ENCODE data around the gene SCAPER. TPM values are rescaled to one million over a fixed set of nuclear protein-coding genes. Genes with fewer than 3 reads are reported as not detected.

SCAPER gene
- total RNA-seq, 1 donor from 2014 or later = 56.9 TPM

DNA sequence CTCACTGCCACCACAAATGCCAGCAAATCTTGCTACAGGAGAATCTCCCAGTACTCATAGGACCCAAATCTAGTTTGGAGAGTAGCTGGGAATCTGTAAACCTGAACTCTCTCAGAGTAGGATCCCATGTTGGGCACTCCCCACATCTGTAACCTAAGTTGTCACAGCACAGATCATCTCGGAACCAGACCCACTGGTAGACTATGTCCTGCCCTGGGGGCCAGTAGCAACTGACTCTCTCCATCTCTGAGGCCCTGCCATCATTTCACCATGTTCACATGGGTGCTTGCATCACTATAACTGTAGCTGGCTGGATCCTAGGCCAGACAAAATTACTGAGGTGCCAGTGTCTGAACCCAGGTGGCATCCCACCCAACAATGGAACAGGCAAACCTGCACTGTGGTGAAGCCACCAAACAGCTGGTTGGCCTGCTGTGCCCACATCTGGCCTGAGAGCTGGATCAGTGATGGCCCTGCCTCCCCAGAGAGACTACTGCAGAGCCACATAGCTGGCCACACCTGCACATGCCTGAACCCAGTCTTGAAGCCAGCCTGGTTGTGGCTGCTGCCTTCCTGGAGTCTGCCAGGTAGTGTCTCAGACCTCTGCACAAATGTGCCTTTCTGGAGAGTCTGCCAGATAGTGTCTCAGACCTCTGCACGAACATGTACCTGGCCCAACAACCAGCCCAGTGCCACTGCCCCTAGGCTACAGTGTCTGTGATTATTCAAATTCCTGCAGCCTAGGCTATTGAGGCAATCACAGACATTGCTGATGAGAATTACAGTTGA, 486.6 kb downstream of the SCAPER start:
- Histone ChIP-seq H3K4me3 (ENCODE audit: low read length in 3 of 3) (no peak overlapping the region), H3K4me1 (ENCODE audit: control insufficient read depth in 3 of 3, insufficient read depth in 3 of 3, low read length in 3 of 3) (no peaks in the 10 kb centered on the region), H3K36me3 (ENCODE audit: control insufficient read depth in 3 of 3, insufficient read depth in 3 of 3, low read length in 3 of 3) (no peaks in the 10 kb centered on the region), H3K27ac (ENCODE audit: low read depth, low read length) (no peak overlapping the region), H3K9ac (ENCODE audit: low read depth in 1 of 3, low read length in 3 of 3) (no peak overlapping the region), H3K9me3 (ENCODE audit: control insufficient read depth in 3 of 3, low read length in 3 of 3) (no peaks in the 10 kb centered on the region), H3K27me3 (ENCODE audit: control insufficient read depth in 3 of 3, insufficient read depth in 3 of 3, low read length in 3 of 3) (no peaks in the 10 kb centered on the region)

DNA sequence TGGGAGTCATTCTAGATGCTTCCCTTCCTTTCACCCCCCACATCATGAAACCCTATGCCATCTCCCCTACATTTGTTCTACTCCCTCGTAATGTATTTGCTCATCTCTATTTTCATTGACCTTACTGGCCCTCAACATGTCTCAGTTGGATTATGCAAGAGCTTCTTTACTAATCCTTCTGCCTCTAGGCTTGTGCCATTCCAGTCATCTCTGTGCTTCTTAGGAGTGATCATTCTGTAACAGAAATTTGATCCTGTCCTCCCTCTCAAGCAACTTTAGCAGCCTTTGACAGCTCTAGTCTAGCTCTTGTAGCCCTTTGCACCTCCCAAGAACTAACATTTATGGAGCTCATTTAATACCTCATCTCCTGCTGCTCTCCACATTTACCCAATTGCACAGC, 503.9 kb downstream of the SCAPER start:
- no peak overlapping the region for H3K9ac ChIP-seq (ENCODE audit: low read depth in 1 of 3, low read length in 3 of 3)
- no peaks in the 10 kb centered on the region for H3K9me3 ChIP-seq (ENCODE audit: control insufficient read depth in 3 of 3, low read length in 3 of 3)
- peaks cover 7 to 8% (median 7%) of the 10 kb centered on the region in 3 donors for H3K36me3 ChIP-seq (ENCODE audit: control insufficient read depth in 3 of 3, insufficient read depth in 3 of 3, low read length in 3 of 3)
- no peaks in the 10 kb centered on the region for H3K27me3 ChIP-seq (ENCODE audit: control insufficient read depth in 3 of 3, insufficient read depth in 3 of 3, low read length in 3 of 3)
- no peaks in the 10 kb centered on the region for H3K4me1 ChIP-seq (ENCODE audit: control insufficient read depth in 3 of 3, insufficient read depth in 3 of 3, low read length in 3 of 3)
- no peak overlapping the region for H3K27ac ChIP-seq (ENCODE audit: low read depth, low read length)
- H3K4me3 ChIP-seq (ENCODE audit: low read length in 3 of 3) = no peak overlapping the region

DNA sequence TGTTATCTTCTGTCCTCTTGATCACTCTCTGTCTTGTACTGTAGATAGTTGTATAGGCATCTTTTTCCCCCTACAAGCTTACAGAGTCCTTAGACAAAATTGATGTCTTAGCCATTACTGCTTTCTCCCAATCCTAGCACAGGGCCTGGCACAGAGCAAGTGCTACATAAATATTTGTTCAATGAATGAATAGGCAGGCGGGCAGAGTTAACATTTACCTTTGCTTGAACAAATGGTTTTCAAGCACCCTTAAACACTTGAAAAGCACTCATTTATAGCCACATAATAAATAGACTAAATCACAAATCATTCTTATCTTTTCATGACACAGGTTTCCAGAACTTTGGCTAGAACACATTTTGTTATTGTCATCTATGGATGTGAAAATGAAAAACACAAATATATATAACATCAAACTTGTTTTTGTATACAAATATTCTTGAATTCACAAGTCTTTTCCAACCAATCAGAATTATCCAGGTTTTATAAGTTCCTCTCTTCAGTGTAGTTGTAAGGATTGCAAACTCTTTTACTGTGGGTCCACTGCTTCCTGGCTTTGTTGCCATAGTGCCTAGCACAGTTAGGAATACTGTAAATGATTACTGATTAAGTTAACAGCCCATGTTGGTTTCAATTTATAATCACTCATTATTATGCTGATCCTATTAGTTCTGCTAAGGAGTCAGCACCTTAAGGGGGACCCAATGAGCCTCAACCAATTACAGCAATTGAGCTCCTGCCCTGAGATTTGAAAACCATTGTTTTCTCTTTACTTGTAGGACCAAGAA, 506.6 kb downstream of the SCAPER start:
- Histone ChIP-seq H3K27me3 (ENCODE audit: control insufficient read depth in 3 of 3, insufficient read depth in 3 of 3, low read length in 3 of 3) (no peaks in the 10 kb centered on the region), H3K9me3 (ENCODE audit: control insufficient read depth in 3 of 3, low read length in 3 of 3) (no peaks in the 10 kb centered on the region), H3K9ac (ENCODE audit: low read depth in 1 of 3, low read length in 3 of 3) (no peak overlapping the region), H3K27ac (ENCODE audit: low read depth, low read length) (no peak overlapping the region), H3K36me3 (ENCODE audit: control insufficient read depth in 3 of 3, insufficient read depth in 3 of 3, low read length in 3 of 3) (peaks cover 4 to 5% (median 4%) of the 10 kb centered on the region in 3 donors), H3K4me1 (ENCODE audit: control insufficient read depth in 3 of 3, insufficient read depth in 3 of 3, low read length in 3 of 3) (no peaks in the 10 kb centered on the region), H3K4me3 (ENCODE audit: low read length in 3 of 3) (no peak overlapping the region)

DNA sequence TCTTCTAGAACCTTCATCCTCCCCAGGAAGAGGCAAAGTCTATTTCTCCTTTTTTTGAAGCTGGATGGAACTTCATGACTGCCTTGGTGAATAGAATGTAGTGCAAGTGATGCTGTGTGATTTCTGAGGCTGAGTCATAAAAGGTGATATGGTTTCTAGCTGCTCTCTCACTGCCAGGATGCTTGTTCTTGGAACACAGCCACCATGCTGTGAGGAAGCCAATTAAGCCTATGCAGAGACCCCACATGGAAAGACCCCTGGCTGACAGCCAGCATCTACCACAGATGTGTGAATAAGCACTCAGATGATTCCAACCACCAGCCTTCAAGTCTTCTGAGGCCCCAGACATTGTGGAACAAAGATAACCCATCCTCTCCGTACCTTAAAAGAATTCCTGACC, 511.5 kb downstream of the SCAPER start:
- H3K9ac ChIP-seq (ENCODE audit: low read depth in 1 of 3, low read length in 3 of 3) = no peak overlapping the region
- H3K4me3 ChIP-seq (ENCODE audit: low read length in 3 of 3) = no peak overlapping the region
- no peak overlapping the region for H3K27ac ChIP-seq (ENCODE audit: low read depth, low read length)
- H3K36me3 ChIP-seq (ENCODE audit: control insufficient read depth in 3 of 3, insufficient read depth in 3 of 3, low read length in 3 of 3) = no peaks in the 10 kb centered on the region
- no peaks in the 10 kb centered on the region for H3K4me1 ChIP-seq (ENCODE audit: control insufficient read depth in 3 of 3, insufficient read depth in 3 of 3, low read length in 3 of 3)
- no peaks in the 10 kb centered on the region for H3K9me3 ChIP-seq (ENCODE audit: control insufficient read depth in 3 of 3, low read length in 3 of 3)
- no peaks in the 10 kb centered on the region for H3K27me3 ChIP-seq (ENCODE audit: control insufficient read depth in 3 of 3, insufficient read depth in 3 of 3, low read length in 3 of 3)

DNA sequence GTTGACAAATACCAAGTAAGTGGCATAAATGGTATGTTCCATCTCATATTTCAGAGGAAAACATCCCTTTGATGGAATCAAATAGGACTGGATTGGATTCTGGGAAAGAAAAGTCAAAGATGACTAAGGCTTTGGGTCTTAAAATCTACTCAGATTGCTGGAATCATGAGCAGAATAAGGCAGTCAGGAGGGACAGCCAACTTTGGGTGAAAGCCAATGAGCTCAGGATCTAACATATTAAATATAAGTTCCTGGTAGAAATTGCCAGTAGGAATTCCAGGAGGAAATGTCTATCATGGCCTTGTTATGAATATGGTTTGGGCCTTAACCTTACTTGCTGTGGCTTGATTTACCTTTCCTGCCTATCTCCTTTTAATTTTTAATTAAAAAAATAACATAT, 513.3 kb downstream of the SCAPER start:
- Histone ChIP-seq H3K27ac (ENCODE audit: low read depth, low read length) (no peak overlapping the region), H3K9ac (ENCODE audit: low read depth in 1 of 3, low read length in 3 of 3) (no peak overlapping the region), H3K4me1 (ENCODE audit: control insufficient read depth in 3 of 3, insufficient read depth in 3 of 3, low read length in 3 of 3) (no peaks in the 10 kb centered on the region), H3K4me3 (ENCODE audit: low read length in 3 of 3) (no peak overlapping the region), H3K36me3 (ENCODE audit: control insufficient read depth in 3 of 3, insufficient read depth in 3 of 3, low read length in 3 of 3) (no peaks in the 10 kb centered on the region), H3K27me3 (ENCODE audit: control insufficient read depth in 3 of 3, insufficient read depth in 3 of 3, low read length in 3 of 3) (no peaks in the 10 kb centered on the region), H3K9me3 (ENCODE audit: control insufficient read depth in 3 of 3, low read length in 3 of 3) (no peaks in the 10 kb centered on the region)

DNA sequence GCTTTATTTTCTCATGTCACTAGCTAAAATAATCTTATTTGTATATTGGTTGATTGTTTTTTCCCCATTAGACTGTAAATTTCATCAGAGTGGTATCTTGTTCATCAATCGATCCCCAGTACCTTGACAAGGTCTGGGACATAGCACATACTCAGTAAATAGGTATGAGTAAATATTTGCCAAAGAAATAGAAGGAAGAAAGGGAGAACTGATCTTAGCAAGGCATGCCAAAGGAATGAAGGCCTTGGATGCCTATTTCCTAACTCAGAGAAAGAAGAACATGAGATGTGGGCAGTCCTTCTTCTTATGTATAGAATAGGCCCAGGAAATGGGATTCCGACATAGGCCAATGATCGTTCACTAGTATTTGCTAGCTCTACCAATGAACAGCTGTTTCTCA, 513.8 kb downstream of the SCAPER start:
- Histone ChIP-seq H3K4me1 (ENCODE audit: control insufficient read depth in 3 of 3, insufficient read depth in 3 of 3, low read length in 3 of 3) (no peaks in the 10 kb centered on the region), H3K9ac (ENCODE audit: low read depth in 1 of 3, low read length in 3 of 3) (no peak overlapping the region), H3K4me3 (ENCODE audit: low read length in 3 of 3) (no peak overlapping the region), H3K27me3 (ENCODE audit: control insufficient read depth in 3 of 3, insufficient read depth in 3 of 3, low read length in 3 of 3) (no peaks in the 10 kb centered on the region), H3K9me3 (ENCODE audit: control insufficient read depth in 3 of 3, low read length in 3 of 3) (no peaks in the 10 kb centered on the region), H3K27ac (ENCODE audit: low read depth, low read length) (no peak overlapping the region), H3K36me3 (ENCODE audit: control insufficient read depth in 3 of 3, insufficient read depth in 3 of 3, low read length in 3 of 3) (no peaks in the 10 kb centered on the region)

DNA sequence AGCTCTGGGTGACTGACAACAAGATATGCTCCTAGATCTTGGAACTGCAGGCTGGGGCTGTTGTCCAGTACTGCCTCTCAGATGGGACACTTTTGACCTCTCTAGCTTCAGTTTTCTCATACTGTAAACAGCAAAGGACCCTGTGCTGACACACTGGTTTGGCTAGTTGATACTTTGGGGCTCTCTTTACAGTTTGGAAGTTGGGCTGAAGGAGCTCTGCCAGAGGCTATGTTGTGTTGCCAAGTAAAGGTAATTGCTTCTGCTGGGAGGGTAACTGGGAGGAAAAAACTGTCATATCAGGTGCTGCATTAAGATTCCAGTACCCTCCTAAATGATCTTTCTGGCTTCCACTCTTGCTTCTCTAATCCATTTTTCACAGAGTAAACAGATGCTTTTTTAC, 514.6 kb downstream of the SCAPER start:
- H3K4me3 ChIP-seq (ENCODE audit: low read length in 3 of 3) = no peak overlapping the region
- no peaks in the 10 kb centered on the region for H3K27me3 ChIP-seq (ENCODE audit: control insufficient read depth in 3 of 3, insufficient read depth in 3 of 3, low read length in 3 of 3)
- H3K9ac ChIP-seq (ENCODE audit: low read depth in 1 of 3, low read length in 3 of 3) = no peak overlapping the region
- no peak overlapping the region for H3K27ac ChIP-seq (ENCODE audit: low read depth, low read length)
- H3K4me1 ChIP-seq (ENCODE audit: control insufficient read depth in 3 of 3, insufficient read depth in 3 of 3, low read length in 3 of 3) = no peaks in the 10 kb centered on the region
- H3K9me3 ChIP-seq (ENCODE audit: control insufficient read depth in 3 of 3, low read length in 3 of 3) = no peaks in the 10 kb centered on the region
- no peaks in the 10 kb centered on the region for H3K36me3 ChIP-seq (ENCODE audit: control insufficient read depth in 3 of 3, insufficient read depth in 3 of 3, low read length in 3 of 3)

DNA sequence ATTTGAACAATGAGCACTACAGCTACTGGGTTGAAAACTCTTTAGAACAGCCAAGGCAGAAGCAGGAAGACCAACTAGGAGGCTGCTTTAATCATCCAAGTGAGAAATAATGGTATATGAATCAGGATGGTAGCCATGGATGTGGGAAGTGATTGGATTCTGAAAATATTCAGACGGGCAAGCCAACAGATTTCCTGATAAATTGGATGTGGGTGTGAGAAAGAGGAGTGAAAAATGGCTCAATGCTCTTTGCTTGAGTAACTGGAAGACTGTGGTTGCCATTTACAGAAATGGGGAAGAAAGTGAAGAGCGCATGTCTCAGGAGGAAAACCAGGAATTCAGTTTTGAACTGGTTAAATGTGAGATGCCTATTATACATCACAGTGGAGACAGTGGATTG, 518.2 kb downstream of the SCAPER start:
- H3K36me3 ChIP-seq (ENCODE audit: control insufficient read depth in 3 of 3, insufficient read depth in 3 of 3, low read length in 3 of 3) = no peaks in the 10 kb centered on the region
- H3K27me3 ChIP-seq (ENCODE audit: control insufficient read depth in 3 of 3, insufficient read depth in 3 of 3, low read length in 3 of 3) = no peaks in the 10 kb centered on the region
- no peak overlapping the region for H3K4me3 ChIP-seq (ENCODE audit: low read length in 3 of 3)
- H3K27ac ChIP-seq (ENCODE audit: low read depth, low read length) = no peak overlapping the region
- H3K9ac ChIP-seq (ENCODE audit: low read depth in 1 of 3, low read length in 3 of 3) = no peak overlapping the region
- H3K9me3 ChIP-seq (ENCODE audit: control insufficient read depth in 3 of 3, low read length in 3 of 3) = no peaks in the 10 kb centered on the region
- no peaks in the 10 kb centered on the region for H3K4me1 ChIP-seq (ENCODE audit: control insufficient read depth in 3 of 3, insufficient read depth in 3 of 3, low read length in 3 of 3)

DNA sequence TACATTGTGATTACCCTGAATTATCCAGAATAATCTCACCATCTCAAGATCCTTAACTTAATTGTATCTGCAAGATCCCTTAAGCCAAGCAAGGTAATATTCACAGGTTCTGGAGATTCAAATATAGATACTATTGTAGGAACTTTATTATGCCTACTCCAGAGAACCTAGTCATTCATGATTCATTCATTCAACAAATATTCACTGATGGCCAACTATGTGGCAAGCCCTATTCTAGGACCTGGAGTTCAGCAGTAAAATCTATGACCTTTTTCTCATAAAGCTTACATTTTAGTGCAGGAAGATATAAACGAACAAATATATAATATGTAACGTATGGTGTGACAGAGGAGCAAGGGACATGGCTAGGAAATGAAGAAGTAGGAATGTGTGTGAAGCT, 519.0 kb downstream of the SCAPER start:
- Histone ChIP-seq H3K4me3 (ENCODE audit: low read length in 3 of 3) (no peak overlapping the region), H3K27ac (ENCODE audit: low read depth, low read length) (no peak overlapping the region), H3K9ac (ENCODE audit: low read depth in 1 of 3, low read length in 3 of 3) (no peak overlapping the region), H3K9me3 (ENCODE audit: control insufficient read depth in 3 of 3, low read length in 3 of 3) (no peaks in the 10 kb centered on the region), H3K27me3 (ENCODE audit: control insufficient read depth in 3 of 3, insufficient read depth in 3 of 3, low read length in 3 of 3) (no peaks in the 10 kb centered on the region), H3K36me3 (ENCODE audit: control insufficient read depth in 3 of 3, insufficient read depth in 3 of 3, low read length in 3 of 3) (no peaks in the 10 kb centered on the region), H3K4me1 (ENCODE audit: control insufficient read depth in 3 of 3, insufficient read depth in 3 of 3, low read length in 3 of 3) (no peaks in the 10 kb centered on the region)

DNA sequence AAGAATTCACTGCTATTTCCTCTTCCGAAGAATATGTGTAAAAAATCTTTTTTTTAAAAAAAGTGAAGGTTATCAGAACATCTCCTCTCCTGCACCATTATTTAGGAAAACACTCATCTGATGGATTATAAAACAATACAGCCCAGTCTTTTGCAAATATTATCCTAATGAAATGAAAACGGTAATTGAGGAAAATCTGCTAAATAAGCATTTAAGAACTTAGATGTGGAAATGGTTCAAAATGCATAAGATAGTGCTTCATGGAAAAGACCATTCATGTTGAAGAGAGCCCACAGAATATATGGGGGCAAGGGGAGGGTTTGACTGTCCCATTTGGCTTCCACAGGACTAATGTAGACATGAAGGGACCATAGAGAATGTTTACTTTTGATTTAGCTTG, 520.7 kb downstream of the SCAPER start:
- H3K27me3 ChIP-seq (ENCODE audit: control insufficient read depth in 3 of 3, insufficient read depth in 3 of 3, low read length in 3 of 3) = no peaks in the 10 kb centered on the region
- no peaks in the 10 kb centered on the region for H3K9me3 ChIP-seq (ENCODE audit: control insufficient read depth in 3 of 3, low read length in 3 of 3)
- no peaks in the 10 kb centered on the region for H3K4me1 ChIP-seq (ENCODE audit: control insufficient read depth in 3 of 3, insufficient read depth in 3 of 3, low read length in 3 of 3)
- H3K36me3 ChIP-seq (ENCODE audit: control insufficient read depth in 3 of 3, insufficient read depth in 3 of 3, low read length in 3 of 3) = peaks cover 0 to 4% (median 0%) of the 10 kb centered on the region in 3 donors
- H3K27ac ChIP-seq (ENCODE audit: low read depth, low read length) = no peak overlapping the region
- no peak overlapping the region for H3K9ac ChIP-seq (ENCODE audit: low read depth in 1 of 3, low read length in 3 of 3)
- H3K4me3 ChIP-seq (ENCODE audit: low read length in 3 of 3) = no peak overlapping the region
